ENCODE results near the gene RIPOR3.
"Not testable (repeated sequence)": the region's sequence is repeated elsewhere in the genome, so short reads cannot be mapped to it uniquely, and the experiment has no call there.

RIPOR3 gene

DNA sequence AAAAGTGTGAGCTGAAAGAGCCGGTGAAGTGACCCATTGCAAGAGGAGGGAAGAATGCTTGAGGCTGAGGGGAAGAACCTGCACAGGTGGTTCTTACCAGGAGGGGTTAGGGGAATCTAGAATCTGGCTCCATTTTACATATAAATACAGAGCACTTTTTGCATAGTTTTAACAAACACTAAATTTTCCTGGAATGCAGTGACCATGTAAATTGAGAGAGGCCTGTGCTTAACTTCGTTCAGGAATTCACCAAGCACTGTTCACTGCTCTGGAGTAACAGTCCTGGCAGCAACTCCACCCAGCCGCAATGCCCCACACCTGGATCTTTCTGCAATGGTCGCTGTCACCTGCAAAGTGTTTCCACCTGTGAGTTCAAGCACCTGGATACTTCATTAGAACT, 13.2 kb upstream of the RIPOR3 start:
- no peaks in the 10 kb centered on the region for H3K36me3 ChIP-seq (ENCODE audit: insufficient read depth, low read length)
- no peaks in the 10 kb centered on the region for H3K9me2 ChIP-seq (ENCODE audit: low read depth, low read length)
- no peak overlapping the region for H3K4me2 ChIP-seq (ENCODE audit: low read length)
- H3K9ac ChIP-seq (ENCODE audit: low read length) = no peak overlapping the region
- TF ChIP-seq, protein P1, sequence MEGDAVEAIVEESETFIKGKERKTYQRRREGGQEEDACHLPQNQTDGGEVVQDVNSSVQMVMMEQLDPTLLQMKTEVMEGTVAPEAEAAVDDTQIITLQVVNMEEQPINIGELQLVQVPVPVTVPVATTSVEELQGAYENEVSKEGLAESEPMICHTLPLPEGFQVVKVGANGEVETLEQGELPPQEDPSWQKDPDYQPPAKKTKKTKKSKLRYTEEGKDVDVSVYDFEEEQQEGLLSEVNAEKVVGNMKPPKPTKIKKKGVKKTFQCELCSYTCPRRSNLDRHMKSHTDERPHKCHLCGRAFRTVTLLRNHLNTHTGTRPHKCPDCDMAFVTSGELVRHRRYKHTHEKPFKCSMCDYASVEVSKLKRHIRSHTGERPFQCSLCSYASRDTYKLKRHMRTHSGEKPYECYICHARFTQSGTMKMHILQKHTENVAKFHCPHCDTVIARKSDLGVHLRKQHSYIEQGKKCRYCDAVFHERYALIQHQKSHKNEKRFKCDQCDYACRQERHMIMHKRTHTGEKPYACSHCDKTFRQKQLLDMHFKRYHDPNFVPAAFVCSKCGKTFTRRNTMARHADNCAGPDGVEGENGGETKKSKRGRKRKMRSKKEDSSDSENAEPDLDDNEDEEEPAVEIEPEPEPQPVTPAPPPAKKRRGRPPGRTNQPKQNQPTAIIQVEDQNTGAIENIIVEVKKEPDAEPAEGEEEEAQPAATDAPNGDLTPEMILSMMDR (IDR thresholded peaks at IDR 0.05; ENCODE audit: low read length) = no peak
- no peak for TF ChIP-seq EZH2 (IDR thresholded peaks at IDR 0.05; ENCODE audit: borderline replicate concordance, low read length)
- no peaks in the 10 kb centered on the region for H3K27me3 ChIP-seq (ENCODE audit: insufficient read depth, low read length)
- no peak overlapping the region for H2AFZ ChIP-seq (ENCODE audit: low read length)
- H3K27ac ChIP-seq (ENCODE audit: low read depth, low read length, poor library complexity, severe bottlenecking) = no peak overlapping the region
- H3F3A ChIP-seq (ENCODE audit: insufficient read depth, low read length) = no peaks in the 10 kb centered on the region
- no peaks in the 10 kb centered on the region for H3K79me2 ChIP-seq (ENCODE audit: insufficient read depth, low read length)
- H3K4me3 ChIP-seq (ENCODE audit: low read depth, low read length, poor library complexity, severe bottlenecking) = no peak overlapping the region
- no peaks in the 10 kb centered on the region for H4K20me1 ChIP-seq (ENCODE audit: insufficient read depth, low read length)
- no peaks in the 10 kb centered on the region for H3K9me3 ChIP-seq (ENCODE audit: low read length)
- no peaks in the 10 kb centered on the region for H3K4me1 ChIP-seq (ENCODE audit: insufficient read depth, low read length, severe bottlenecking)

DNA sequence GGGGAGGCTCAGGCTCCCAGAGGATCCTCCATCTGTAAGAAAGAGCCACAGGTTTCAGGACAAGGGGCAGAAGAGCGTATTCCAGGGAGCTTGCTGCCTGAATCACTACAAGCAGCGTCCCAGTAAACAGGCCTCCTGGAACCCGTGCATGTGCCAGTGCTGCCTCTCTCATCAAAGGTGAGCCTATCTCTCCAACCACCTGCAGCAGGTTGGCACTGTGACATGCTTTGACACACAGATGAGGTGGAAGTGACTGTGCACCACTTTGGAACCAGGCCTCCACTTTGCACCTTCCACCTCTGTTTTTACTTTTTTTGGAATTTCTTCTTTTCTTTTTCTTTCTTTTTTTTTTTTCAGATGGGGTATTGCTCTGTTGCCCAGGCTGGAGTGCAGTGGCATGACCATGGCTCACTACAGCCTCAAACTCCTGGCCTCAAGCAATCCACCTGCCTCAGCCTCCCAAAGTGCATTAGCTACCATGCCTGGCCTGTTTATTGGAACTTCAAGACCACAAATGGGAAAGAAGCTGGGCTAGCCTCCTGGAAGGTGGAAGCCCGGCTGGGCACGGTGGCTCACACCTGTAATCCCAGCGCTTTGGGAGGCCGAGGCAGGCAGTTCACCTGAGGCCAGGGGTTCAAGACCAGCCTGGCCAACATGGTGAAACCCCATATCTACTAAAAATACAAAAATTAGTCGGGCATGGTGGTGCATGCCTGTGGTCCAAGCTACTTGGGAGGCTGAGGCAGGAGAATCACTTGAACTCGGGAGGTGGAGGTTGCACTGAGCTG, 12.5 kb upstream of the RIPOR3 start:
- H3K27ac ChIP-seq (ENCODE audit: low read depth, low read length, poor library complexity, severe bottlenecking); H3K9ac ChIP-seq (ENCODE audit: low read length); H3K4me1 ChIP-seq (ENCODE audit: insufficient read depth, low read length, severe bottlenecking); H3K36me3 ChIP-seq (ENCODE audit: insufficient read depth, low read length); H3F3A ChIP-seq (ENCODE audit: insufficient read depth, low read length); H2AFZ ChIP-seq (ENCODE audit: low read length); H3K4me3 ChIP-seq (ENCODE audit: low read depth, low read length, poor library complexity, severe bottlenecking); H3K9me2 ChIP-seq (ENCODE audit: low read depth, low read length); H3K79me2 ChIP-seq (ENCODE audit: insufficient read depth, low read length); H3K9me3 ChIP-seq (ENCODE audit: low read length); H3K27me3 ChIP-seq (ENCODE audit: insufficient read depth, low read length); H3K4me2 ChIP-seq (ENCODE audit: low read length); H4K20me1 ChIP-seq (ENCODE audit: insufficient read depth, low read length): not testable (repeated sequence)

DNA sequence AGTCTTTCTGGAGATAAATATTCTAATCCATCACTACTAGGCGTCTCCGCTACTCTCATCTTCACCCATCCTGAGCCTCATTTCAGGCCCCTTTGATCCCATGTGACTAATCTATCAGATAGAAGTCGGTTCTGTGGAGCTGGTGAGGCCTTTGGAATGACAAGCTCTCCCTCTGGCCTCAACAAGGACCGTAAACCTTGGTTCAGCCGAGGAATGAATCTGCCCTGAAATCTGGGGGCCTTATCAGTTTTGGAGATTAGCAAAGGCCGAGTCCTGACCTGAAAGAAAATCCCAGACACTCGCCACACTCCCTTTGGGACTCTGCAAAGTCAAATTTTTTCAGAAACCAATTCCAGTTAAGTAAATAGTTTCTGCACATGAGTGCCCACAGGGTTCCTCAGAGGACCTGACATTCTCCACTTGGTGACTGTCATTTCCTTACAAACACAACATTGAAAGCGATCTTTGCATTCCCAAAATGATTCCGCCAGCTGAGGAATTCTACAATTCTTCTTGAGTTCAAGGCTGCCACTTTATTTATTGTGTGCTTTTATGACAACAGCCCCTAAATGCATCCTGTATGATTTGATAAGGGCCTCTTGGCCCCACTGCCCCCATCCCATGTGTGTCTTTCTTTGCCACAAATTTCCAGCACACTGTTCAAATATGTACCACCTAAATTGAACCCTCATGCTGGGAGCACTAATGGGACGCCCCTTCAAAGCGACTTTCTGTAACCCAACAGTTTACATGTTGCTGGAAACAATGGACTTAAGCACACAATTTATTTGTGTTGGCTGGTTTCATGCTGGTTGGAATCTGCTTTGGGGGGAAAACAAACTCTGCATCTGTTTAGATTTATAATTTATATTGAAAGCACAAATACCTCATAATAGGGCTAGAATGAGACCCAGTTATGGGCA, 10.0 kb upstream of the RIPOR3 start:
- no peaks in the 10 kb centered on the region for H3K4me1 ChIP-seq (ENCODE audit: insufficient read depth, low read length, severe bottlenecking)
- H3K36me3 ChIP-seq (ENCODE audit: insufficient read depth, low read length) = no peaks in the 10 kb centered on the region
- TF ChIP-seq EZH2 (IDR thresholded peaks at IDR 0.05; ENCODE audit: borderline replicate concordance, low read length) = no peak
- TF ChIP-seq, protein P1 (IDR thresholded peaks at IDR 0.05; ENCODE audit: low read length) = no peak
- no peak overlapping the region for H2AFZ ChIP-seq (ENCODE audit: low read length)
- no peaks in the 10 kb centered on the region for H3K9me3 ChIP-seq (ENCODE audit: low read length)
- H3K4me3 ChIP-seq (ENCODE audit: low read depth, low read length, poor library complexity, severe bottlenecking) = no peak overlapping the region
- H3K9me2 ChIP-seq (ENCODE audit: low read depth, low read length) = no peaks in the 10 kb centered on the region
- H4K20me1 ChIP-seq (ENCODE audit: insufficient read depth, low read length) = no peaks in the 10 kb centered on the region
- no peak overlapping the region for H3K9ac ChIP-seq (ENCODE audit: low read length)
- H3F3A ChIP-seq (ENCODE audit: insufficient read depth, low read length) = no peaks in the 10 kb centered on the region
- no peaks in the 10 kb centered on the region for H3K79me2 ChIP-seq (ENCODE audit: insufficient read depth, low read length)
- H3K27me3 ChIP-seq (ENCODE audit: insufficient read depth, low read length) = no peaks in the 10 kb centered on the region
- no peak overlapping the region for H3K27ac ChIP-seq (ENCODE audit: low read depth, low read length, poor library complexity, severe bottlenecking)
- H3K4me2 ChIP-seq (ENCODE audit: low read length) = no peak overlapping the region
